ENCODE results near the gene FGF16.
"Not testable (repeated sequence)": the region's sequence is repeated elsewhere in the genome, so short reads cannot be mapped to it uniquely, and the experiment has no call there.

Gene FGF16

GRCh38 chrX:77447653-77448569, 722 bp downstream of the FGF16 start:
- no peak for DNase-seq

DNA sequence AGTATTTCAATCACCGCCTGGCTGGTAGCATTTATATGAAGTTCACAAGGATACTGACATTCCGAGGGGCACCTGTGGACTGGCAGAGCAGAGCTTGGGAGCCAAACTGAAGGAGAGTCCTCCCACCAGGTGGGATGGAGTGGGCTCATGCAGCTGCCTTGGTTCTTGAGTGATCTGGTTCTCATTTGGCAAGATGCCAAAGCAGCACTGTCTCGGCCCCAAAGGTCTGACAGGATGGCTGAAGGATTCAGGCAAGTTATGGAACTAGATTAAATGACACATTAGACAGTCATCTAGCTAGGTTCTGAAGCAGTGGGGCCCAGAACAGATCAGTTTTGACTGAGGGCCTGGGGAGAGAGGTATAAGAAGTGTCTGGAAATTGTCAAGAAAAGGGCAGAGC, 3.2 kb downstream of the FGF16 start:
- DNase-seq = no peak

- DNase-seq = no peak
These were observed 3.8 kb downstream of the FGF16 start for GRCh38 chrX:77450996-77451395.

- DNase-seq = no peak
These were observed 6.0 kb downstream of the FGF16 start for GRCh38 chrX:77453190-77453589.

DNA sequence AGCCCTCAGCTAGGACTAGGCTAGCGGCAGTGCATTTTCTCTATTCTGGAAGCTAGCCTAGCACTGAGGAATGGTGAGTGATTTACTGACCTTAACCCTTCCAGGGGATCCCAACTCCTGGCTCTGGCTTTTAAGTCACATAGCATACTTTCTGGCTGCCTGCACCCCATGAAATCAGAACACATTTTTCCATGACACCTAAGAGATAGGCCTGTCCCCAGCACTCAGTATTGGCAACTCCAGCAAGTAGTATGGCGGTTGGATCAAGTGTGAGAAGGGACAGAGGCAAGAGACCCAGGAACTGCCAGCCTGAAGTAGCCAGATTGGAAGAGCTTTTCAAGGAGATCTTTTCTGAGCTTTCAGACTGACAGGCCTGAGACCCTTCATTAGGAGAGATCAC, 8.2 kb downstream of the FGF16 start:
- DNase-seq = no peak

- DNase-seq = no peak
These were observed 36.9 kb downstream of the FGF16 start for GRCh38 chrX:77484045-77484444.

GRCh38 chrX:77493677-77494553, 46.7 kb downstream of the FGF16 start:
- no peak for DNase-seq

DNA sequence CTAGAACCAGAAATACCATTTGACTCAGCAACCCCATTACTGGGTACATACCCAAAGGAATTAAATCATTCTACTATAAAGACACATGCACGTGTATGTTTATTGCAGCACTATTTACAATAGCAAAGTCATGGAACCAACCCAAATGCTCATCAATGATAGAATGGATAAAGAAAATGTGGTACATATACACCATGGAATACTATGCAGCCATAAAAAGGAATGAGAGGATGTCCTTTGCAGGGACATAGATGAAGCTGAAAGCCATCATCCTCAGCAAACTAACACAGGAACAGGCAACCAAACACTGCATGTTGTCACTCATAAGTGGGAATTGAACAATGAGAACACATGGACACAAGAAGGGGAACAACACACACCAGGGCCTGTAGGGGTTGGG, 53.0 kb downstream of the FGF16 start:
- DNase-seq = not testable (repeated sequence)

GRCh38 chrX:77502951-77503525, 55.8 kb downstream of the FGF16 start:
- no peak for DNase-seq

GRCh38 chrX:77505227-77505626, 58.0 kb downstream of the FGF16 start:
- no peak for DNase-seq
